ENCODE data around the gene TRHDE. TPM values are rescaled to one million over a fixed set of nuclear protein-coding genes. Genes with fewer than 3 reads are reported as not detected.

TRHDE gene
- total RNA-seq, 2 donors from 2014 or later, result 10.9 to 73.2 TPM

- Histone ChIP-seq H3K4me3 (no peak overlapping the region), H3K36me3 (replicated peaks in 1 of 2; ENCODE audit: insufficient read depth in 1 of 2, low read depth in 2 of 2) (no peaks in the 10 kb centered on the region), H3K4me1 (peaks cover 14% of the 10 kb centered on the region), H3K27ac (no peak overlapping the region), H3K27me3 (no peaks in the 10 kb centered on the region), H3K9me3 (no peaks in the 10 kb centered on the region)
- TF ChIP-seq POLR2A (IDR thresholded peaks at IDR 0.05) (no peak), CTCF (IDR thresholded peaks at IDR 0.05) (peak; percentile 45 to 85 (median 77))
- ATAC-seq (peak; percentile 95), DNase-seq (peak; percentile 79 to 86 (median 82))
- 25 to 26% methylated on average over 5 of the region's 5 CpGs for WGBS, 2 donors
- intact Hi-C loops (cut with DNase I), result no loop called here
Measured at GRCh38 chr12:72346363-72346944, 74.3 kb downstream of the TRHDE start.

GRCh38 chr12:72349491-72349890, 77.3 kb downstream of the TRHDE start:
- ATAC-seq, result no peak
- H3K36me3 ChIP-seq (replicated peaks in 1 of 2; ENCODE audit: insufficient read depth in 1 of 2, low read depth in 2 of 2), result no peaks in the 10 kb centered on the region
- no peak overlapping the region for H3K4me3 ChIP-seq
- WGBS, 2 donors, result 80 to 89% methylated on average over 3 of the region's 3 CpGs
- intact Hi-C loops (cut with DNase I), result no loop called here
- H3K9me3 ChIP-seq, result no peaks in the 10 kb centered on the region
- no peak overlapping the region for H3K27ac ChIP-seq
- peaks cover 14% of the 10 kb centered on the region for H3K4me1 ChIP-seq
- DNase-seq, result no peak
- no peak for TF ChIP-seq CTCF (IDR thresholded peaks at IDR 0.05)
- TF ChIP-seq POLR2A (IDR thresholded peaks at IDR 0.05), result no peak
- H3K27me3 ChIP-seq, result no peaks in the 10 kb centered on the region

- WGBS, 2 donors, result 91 to 94% methylated on average over 3 of the region's 3 CpGs
- Histone ChIP-seq H3K9me3 (no peaks in the 10 kb centered on the region), H3K36me3 (replicated peaks in 1 of 2; ENCODE audit: insufficient read depth in 1 of 2, low read depth in 2 of 2) (no peaks in the 10 kb centered on the region), H3K4me1 (peaks cover 3% of the 10 kb centered on the region), H3K27ac (no peak overlapping the region), H3K4me3 (no peak overlapping the region), H3K27me3 (no peaks in the 10 kb centered on the region)
- DNase-seq, result no peak
- no peak for ATAC-seq
- intact Hi-C loops (cut with DNase I), result no loop called here
- no peak for TF ChIP-seq POLR2A (IDR thresholded peaks at IDR 0.05)
- no peak for TF ChIP-seq CTCF (IDR thresholded peaks at IDR 0.05)
Measured at GRCh38 chr12:72359416-72359815, 87.2 kb downstream of the TRHDE start.

- Histone ChIP-seq H3K36me3 (replicated peaks in 1 of 2; ENCODE audit: insufficient read depth in 1 of 2, low read depth in 2 of 2) (no peaks in the 10 kb centered on the region), H3K27me3 (no peaks in the 10 kb centered on the region), H3K4me1 (peaks cover 35% of the 10 kb centered on the region), H3K9me3 (no peaks in the 10 kb centered on the region), H3K4me3 (no peak overlapping the region), H3K27ac (peak overlapping the region in 1 of 4 donors; percentile 6)
- ATAC-seq (no peak), DNase-seq (no peak)
- TF ChIP-seq CTCF (IDR thresholded peaks at IDR 0.05), result no peak
- no peak for TF ChIP-seq POLR2A (IDR thresholded peaks at IDR 0.05)
- intact Hi-C loops (cut with DNase I), result no loop called here
Measured at GRCh38 chr12:72365151-72365550, 93.0 kb downstream of the TRHDE start.

GRCh38 chr12:72366255-72366654, 94.1 kb downstream of the TRHDE start:
- no peaks in the 10 kb centered on the region for H3K27me3 ChIP-seq
- H3K9me3 ChIP-seq, result no peaks in the 10 kb centered on the region
- WGBS, 2 donors, result 82 to 93% methylated on average over 3 of the region's 3 CpGs
- H3K36me3 ChIP-seq (replicated peaks in 1 of 2; ENCODE audit: insufficient read depth in 1 of 2, low read depth in 2 of 2), result no peaks in the 10 kb centered on the region
- intact Hi-C loops (cut with DNase I), result no loop called here
- DNase-seq (no peak), ATAC-seq (no peak)
- TF ChIP-seq POLR2A (IDR thresholded peaks at IDR 0.05), result no peak
- H3K4me1 ChIP-seq, result peaks cover 42% of the 10 kb centered on the region
- H3K4me3 ChIP-seq, result no peak overlapping the region
- H3K27ac ChIP-seq, result no peak overlapping the region
